Measurements from ENCODE around the gene ANXA5. TPM values are rescaled to one million over a fixed set of nuclear protein-coding genes. Genes with fewer than 3 reads are reported as not detected.
A peak's percentile ranks its signal among the peaks of the same experiment; 100 is the strongest.

The ANXA5 gene
- total RNA-seq, 1 donor = 1,166 TPM

GRCh38 chr4:121712001-121712651 is 15.3 kb upstream of the ANXA5 start:
- H2AFZ ChIP-seq (ENCODE audit: low read length) = peak overlapping the region; percentile 28
- peak overlapping the region; percentile 33 for H3K4me3 ChIP-seq (ENCODE audit: insufficient read depth, low read length)
- H3K36me3 ChIP-seq (ENCODE audit: insufficient read depth, low read length) = no peaks in the 10 kb centered on the region
- H4K20me1 ChIP-seq (ENCODE audit: insufficient read depth, low read length) = no peaks in the 10 kb centered on the region
- no peaks in the 10 kb centered on the region for H3K9me3 ChIP-seq (ENCODE audit: low read depth, low read length)
- H3K4me2 ChIP-seq (ENCODE audit: insufficient read depth, low read length) = peak overlapping the region; percentile 77
- no peaks in the 10 kb centered on the region for H3K79me2 ChIP-seq (ENCODE audit: insufficient read depth, low read length)
- no peaks in the 10 kb centered on the region for H3K27me3 ChIP-seq (ENCODE audit: insufficient read depth, low read length)
- no peak for DNase-seq (ENCODE audit: insufficient read length, low spot score, missing footprints)
- TF ChIP-seq CTCF (IDR thresholded peaks at IDR 0.05; ENCODE audit: extremely low read depth, low read depth, low read length) = no peak
- peaks cover 23% of the 10 kb centered on the region for H3K4me1 ChIP-seq (ENCODE audit: insufficient read depth, low read length)
- peak overlapping the region; percentile 86 for H3K27ac ChIP-seq (ENCODE audit: low read depth, low read length)

- Histone ChIP-seq H3K4me1 (ENCODE audit: insufficient read depth, low read length) (peaks cover 30% of the 10 kb centered on the region), H3K9me3 (ENCODE audit: low read depth, low read length) (no peaks in the 10 kb centered on the region), H3K4me2 (ENCODE audit: insufficient read depth, low read length) (peak overlapping the region; percentile 77), H3K27ac (ENCODE audit: low read depth, low read length) (peak overlapping the region; percentile 86), H3K36me3 (ENCODE audit: insufficient read depth, low read length) (no peaks in the 10 kb centered on the region), H3K4me3 (ENCODE audit: insufficient read depth, low read length) (peak overlapping the region; percentile 34), H3K79me2 (ENCODE audit: insufficient read depth, low read length) (no peaks in the 10 kb centered on the region), H2AFZ (ENCODE audit: low read length) (peak overlapping the region; percentile 73), H3K27me3 (ENCODE audit: insufficient read depth, low read length) (no peaks in the 10 kb centered on the region), H4K20me1 (ENCODE audit: insufficient read depth, low read length) (no peaks in the 10 kb centered on the region)
- no peak for TF ChIP-seq CTCF (IDR thresholded peaks at IDR 0.05; ENCODE audit: extremely low read depth, low read depth, low read length)
- DNase-seq (ENCODE audit: insufficient read length, low spot score, missing footprints) = peak; percentile 92
Measured at GRCh38 chr4:121711263-121712000, 14.7 kb upstream of the ANXA5 start.

GRCh38 chr4:121709766-121710405 is 13.1 kb upstream of the ANXA5 start:
- no peaks in the 10 kb centered on the region for H3K36me3 ChIP-seq (ENCODE audit: insufficient read depth, low read length)
- no peaks in the 10 kb centered on the region for H4K20me1 ChIP-seq (ENCODE audit: insufficient read depth, low read length)
- H3K79me2 ChIP-seq (ENCODE audit: insufficient read depth, low read length) = no peaks in the 10 kb centered on the region
- H3K9me3 ChIP-seq (ENCODE audit: low read depth, low read length) = no peaks in the 10 kb centered on the region
- no peak for TF ChIP-seq CTCF (IDR thresholded peaks at IDR 0.05; ENCODE audit: extremely low read depth, low read depth, low read length)
- H3K4me3 ChIP-seq (ENCODE audit: insufficient read depth, low read length) = no peak overlapping the region
- DNase-seq (ENCODE audit: insufficient read length, low spot score, missing footprints) = no peak
- H3K4me1 ChIP-seq (ENCODE audit: insufficient read depth, low read length) = peaks cover 32% of the 10 kb centered on the region
- H3K27ac ChIP-seq (ENCODE audit: low read depth, low read length) = no peak overlapping the region
- H3K27me3 ChIP-seq (ENCODE audit: insufficient read depth, low read length) = no peaks in the 10 kb centered on the region
- no peak overlapping the region for H2AFZ ChIP-seq (ENCODE audit: low read length)
- no peak overlapping the region for H3K4me2 ChIP-seq (ENCODE audit: insufficient read depth, low read length)

GRCh38 chr4:121707344-121707743 is 10.6 kb upstream of the ANXA5 start:
- Histone ChIP-seq H3K4me2 (ENCODE audit: insufficient read depth, low read length) (peak overlapping the region; percentile 55), H3K4me3 (ENCODE audit: insufficient read depth, low read length) (no peak overlapping the region), H3K4me1 (ENCODE audit: insufficient read depth, low read length) (peaks cover 32% of the 10 kb centered on the region), H3K27me3 (ENCODE audit: insufficient read depth, low read length) (no peaks in the 10 kb centered on the region), H3K79me2 (ENCODE audit: insufficient read depth, low read length) (no peaks in the 10 kb centered on the region), H4K20me1 (ENCODE audit: insufficient read depth, low read length) (no peaks in the 10 kb centered on the region), H3K27ac (ENCODE audit: low read depth, low read length) (no peak overlapping the region), H2AFZ (ENCODE audit: low read length) (no peak overlapping the region), H3K9me3 (ENCODE audit: low read depth, low read length) (no peaks in the 10 kb centered on the region), H3K36me3 (ENCODE audit: insufficient read depth, low read length) (no peaks in the 10 kb centered on the region)
- no peak for DNase-seq (ENCODE audit: insufficient read length, low spot score, missing footprints)
- no peak for TF ChIP-seq CTCF (IDR thresholded peaks at IDR 0.05; ENCODE audit: extremely low read depth, low read depth, low read length)

Measured in osteoblast (primary cell).